HG02610 (cell line): ENCODE results near the gene LCNL1.
"Not testable (repeated sequence)": the region's sequence is repeated elsewhere in the genome, so short reads cannot be mapped to it uniquely, and the experiment has no call there.

ENCODE experiments used
- ATAC-seq: cut with Tn5 transposase; IDR thresholded peaks from one replicate; pipeline ENCODE4 v1.9.1; 2021; ENCODE audit warnings: mild to moderate bottlenecking, moderate library complexity; ENCODE audit not compliant: unreplicated experiment

LCNL1 gene

DNA sequence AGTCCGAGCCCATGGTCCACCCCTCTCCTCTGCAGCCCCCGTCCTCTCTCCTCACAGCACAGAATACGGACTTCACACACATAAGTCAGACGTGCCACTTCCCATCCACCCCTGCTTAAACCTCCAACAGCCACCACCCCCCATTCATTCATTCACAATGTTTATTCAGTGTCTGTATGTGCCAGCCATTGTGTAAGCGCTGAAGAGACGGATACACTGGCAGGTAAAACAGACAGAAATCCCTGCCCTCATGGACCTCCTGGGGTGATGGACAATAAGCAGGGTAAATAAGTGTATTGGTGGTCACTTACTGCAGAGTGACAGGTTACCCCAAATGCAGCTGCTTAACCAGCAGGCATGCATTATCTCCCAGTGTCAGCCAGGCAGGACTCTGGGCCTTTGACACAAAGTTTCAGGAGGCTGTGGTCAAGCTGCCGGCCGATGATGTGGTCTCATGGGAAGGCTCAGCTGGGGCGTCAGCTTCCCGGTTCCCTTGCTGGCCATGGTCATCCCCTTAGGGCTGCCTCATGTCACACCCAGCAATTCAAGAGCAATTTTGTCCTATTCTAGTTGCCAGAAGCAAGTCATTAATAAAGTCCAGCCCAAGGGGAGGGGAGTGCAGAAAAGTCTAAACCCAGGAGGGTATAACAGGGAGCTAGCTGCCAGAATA lies 7.6 kb downstream of the LCNL1 start:
- no peak for ATAC-seq

DNA sequence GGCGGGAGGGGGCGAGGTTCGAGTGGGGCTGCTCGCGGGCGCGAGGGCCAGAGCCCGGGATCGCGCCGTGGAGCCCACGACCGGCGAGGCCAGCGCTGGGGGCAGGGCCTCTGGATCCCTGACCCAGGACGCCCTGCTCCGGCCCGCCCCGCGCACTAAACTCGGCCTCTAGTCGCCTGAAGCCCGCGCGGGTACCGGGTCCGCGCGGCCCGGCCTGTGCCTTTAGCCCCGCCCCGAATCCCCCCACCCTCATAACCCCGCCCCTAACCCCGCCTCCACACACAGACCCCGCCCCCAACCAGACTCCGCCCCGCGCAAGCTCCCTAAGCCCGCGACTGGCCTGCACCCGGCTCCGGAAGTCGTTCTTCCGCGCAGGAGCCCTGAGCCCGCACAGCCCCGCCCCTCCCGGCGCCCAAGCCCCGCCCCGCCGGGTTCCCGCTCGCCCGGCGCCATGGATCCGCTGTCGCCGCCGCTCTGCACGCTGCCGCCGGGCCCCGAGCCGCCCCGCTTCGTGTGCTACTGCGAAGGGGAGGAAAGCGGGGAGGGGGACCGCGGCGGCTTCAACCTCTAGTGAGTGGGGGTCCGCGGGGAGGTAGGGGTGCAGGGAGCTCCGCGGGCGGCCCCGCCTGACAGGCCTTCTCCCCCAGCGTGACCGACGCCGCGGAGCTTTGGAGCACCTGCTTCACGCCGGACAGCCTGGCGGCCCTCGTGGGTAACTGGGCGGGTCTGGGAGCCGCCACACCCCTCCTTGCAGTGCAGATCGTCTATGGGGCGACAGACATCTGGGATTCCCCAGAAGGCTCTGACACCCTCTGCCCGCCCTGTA lies 9.4 kb downstream of the LCNL1 start, which contains the start of gene PAXX:
Gene PAXX (plus strand): TSS at position 430 of the 826 bp plus-strand sequence. CDS start 22 bp downstream, at position 452.
- peak; percentile 68 for ATAC-seq

DNA sequence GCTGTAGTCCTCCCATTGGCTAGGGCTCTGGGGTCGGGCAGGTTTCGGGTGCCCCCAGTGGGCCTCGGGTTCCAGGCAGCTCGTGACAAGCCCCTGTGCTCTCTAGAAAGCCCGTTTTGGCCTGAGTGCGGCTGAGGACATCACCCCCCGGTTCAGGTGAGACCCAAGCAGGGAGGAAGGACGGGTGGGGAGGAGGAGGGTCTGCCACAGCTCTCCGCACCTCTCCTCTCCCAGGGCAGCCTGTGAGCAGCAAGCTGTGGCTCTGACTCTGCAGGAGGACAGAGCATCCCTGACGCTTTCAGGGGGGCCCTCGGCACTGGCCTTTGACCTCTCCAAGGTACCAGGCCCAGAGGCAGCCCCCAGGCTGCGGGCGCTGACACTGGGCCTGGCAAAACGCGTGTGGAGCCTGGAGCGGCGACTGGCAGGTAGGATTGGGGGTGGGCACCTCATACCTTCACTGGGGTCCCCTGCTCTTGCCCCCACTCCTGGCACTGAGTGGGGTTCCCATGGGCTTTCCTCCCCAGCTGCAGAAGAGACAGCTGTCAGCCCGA lies 10.1 kb downstream of the LCNL1 start:
- ATAC-seq, result no peak

DNA sequence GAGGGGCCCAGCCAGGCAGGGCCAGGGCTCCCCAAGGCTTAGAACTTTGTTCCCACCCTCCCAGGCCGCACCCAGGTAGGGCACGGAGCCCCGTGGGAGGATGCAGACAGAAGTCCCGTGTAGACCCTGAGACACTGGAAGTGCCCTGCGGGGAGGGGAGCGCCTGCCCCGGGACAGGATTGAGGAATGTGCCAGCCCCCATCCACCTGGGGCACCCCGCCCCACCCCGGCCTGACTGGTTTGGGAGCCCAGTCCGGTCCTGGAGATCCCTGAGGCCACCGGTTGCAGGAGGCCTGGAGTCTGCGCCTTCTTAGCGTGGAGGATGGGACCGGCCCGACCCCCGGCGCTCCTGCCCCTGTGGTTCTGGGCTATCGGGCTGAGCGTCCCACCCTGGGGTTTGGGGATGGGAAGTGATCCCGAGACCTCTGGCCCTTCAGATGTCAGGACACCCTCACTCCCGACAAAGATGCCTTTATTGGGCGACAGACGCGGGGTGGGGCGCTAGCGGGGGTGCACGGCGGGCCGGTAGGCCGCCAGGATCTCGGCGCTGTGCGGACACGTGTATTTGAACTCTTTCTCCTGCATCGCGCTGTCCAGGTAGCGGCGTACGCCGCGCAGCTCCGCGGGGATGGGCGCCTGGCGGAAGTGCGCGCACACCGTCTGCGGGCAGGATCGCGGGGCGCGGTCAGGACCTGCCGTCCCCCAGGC lies 11.5 kb downstream of the LCNL1 start:
- no peak for ATAC-seq

DNA sequence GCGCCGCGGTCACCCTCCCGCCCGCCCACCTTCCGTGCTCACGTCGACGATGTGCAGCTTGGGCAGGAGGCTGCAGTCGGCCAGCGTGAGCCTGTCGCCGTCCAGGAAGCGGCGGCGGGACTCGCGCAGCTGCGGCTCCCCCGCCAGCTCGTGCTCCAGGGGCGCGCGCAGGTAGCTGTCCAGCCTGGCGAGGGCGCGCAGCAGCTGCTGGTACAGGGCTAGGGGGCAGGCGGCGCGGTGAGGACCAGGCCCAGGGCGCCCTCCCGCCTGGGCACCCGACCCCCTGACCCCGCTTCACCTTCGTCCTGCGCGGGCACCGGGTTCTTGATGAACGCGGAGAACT lies 12.1 kb downstream of the LCNL1 start:
- ATAC-seq, result no peak

DNA sequence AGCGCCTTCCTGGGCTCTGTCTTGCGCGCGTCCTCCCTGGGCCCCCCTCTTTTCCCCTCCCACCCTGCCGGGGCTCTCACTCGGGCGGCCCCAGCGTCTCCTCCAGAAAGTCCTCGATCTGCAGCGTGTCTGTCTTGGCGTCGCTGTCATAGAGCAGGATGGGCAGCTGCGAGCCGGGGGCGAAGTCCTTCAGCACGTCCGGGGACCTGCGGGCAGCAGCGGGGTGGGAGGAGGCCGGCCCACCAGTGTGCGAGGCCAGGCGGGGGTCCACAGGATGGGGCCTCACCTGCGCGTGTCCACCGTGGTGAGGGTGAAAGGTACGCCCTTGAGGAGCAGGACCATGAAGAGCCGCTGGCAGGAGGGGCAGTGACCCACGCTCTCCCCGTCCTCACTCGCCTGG lies 12.6 kb downstream of the LCNL1 start:
- no peak for ATAC-seq

DNA sequence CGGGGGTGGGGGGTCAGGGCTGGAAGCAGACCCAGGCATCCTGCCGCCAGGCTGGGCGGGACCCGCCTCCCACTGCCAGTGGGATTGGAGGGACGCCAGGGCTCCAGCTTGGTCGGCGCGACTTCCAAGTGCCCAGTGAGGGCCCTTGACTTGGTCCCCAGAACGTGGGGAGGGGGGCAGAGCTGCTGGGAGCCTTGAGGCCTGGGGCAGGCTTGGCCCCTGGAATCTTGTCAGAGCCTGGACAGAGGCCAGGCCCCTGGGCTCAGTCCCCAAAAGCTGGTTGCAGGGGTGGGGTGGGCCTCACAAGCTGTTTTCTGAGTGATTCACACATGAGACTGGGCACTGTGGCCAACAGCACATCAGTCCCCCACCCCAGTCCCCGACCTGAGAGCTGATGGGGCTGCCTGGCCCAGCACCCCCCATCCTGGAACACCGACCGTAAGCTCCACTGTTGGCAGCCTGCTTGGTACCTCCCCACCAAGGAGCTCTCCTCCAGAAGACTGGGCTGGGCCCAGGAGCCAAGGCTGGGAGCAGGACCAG lies 13.0 kb downstream of the LCNL1 start:
- ATAC-seq, result no peak

DNA sequence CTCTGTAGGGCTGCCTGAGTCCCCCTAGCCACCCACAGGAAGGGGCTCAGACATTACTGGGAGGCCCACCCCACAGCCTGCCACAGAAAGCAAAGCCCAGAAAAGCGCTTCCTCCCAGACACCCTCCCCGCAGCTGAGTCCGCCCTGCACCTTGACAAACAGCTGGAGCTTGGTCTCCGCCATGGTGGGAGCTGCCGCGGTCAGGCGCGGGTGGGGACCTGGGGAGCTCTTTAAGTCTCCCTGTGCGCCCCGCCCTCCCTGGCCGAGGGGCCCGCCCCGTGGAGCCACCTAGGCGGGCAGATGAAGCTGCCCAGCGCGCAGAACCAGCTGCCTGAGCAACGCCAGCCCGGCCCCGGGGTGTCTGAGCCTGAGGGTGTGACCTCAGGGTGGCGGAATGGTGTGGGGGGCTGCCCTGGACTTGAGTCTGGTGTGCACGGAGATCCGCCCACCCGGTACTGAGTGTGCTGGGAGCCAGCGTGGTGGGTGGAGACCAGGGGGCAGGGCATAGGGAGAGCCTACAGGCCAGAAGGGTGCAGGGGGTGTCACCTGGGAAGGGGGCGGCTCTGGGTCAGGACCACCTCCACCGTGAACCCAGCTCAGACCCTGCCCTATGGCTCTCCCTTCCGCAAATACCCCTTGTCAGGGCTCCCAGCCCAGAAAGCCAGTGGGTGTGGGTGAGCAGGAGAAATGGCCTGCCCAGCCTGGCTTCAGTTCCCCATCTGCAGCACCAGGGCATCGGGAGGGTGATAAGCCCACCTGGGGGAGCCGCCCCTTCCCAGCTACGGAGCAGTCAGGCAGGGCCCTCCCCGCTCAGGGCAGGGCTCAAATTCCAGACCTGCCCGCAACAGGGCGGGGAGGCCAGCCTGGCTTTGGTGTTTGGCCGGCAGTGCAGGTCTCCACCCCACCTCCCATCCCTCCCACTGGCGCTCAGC lies 13.8 kb downstream of the LCNL1 start, which contains the start of gene CLIC3:
Gene CLIC3 (minus strand): TSS at position 208 of the 932 bp plus-strand sequence. CDS start 25 bp downstream, at position 183.
- ATAC-seq, result no peak

DNA sequence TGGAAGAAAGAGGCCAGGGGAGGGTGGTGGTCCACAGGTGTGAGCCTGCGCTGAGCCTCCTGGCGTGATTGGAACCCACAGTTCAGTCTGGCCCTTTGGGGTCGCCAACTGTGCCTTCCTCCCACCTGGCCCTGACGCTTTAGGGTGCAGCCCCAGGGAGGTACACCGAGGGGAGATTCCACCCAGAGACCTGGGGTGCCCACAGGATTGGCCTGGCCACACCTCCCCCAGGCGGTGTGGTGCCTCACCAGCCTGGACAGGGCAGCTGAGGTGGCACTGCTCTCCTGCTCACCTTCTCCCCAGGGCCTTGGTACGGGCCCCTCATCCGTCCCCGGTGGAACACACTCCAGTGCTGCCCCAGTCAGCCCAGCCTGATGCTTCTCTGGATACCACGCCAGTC lies 14.6 kb downstream of the LCNL1 start:
- ATAC-seq, result no peak

DNA sequence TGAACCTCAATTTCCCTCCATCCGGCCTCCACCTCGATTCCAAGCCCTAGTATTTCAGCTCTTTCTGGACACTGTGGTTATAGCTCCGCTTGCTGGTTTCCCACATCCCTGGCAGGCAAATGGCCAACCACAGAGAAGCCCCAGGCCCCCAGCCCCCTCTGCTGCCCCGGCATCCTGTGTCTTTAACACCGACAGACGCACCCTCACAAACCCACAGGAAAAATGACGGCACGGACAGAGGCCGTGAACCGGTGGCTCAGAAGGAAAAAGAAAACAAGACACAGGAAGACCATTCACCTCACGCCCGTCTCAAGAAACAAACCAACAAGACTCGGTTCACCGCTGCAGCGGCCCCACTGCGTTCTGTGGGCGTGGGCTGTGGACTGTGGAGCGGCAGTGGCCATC lies 15.0 kb downstream of the LCNL1 start:
- ATAC-seq, result no peak

DNA sequence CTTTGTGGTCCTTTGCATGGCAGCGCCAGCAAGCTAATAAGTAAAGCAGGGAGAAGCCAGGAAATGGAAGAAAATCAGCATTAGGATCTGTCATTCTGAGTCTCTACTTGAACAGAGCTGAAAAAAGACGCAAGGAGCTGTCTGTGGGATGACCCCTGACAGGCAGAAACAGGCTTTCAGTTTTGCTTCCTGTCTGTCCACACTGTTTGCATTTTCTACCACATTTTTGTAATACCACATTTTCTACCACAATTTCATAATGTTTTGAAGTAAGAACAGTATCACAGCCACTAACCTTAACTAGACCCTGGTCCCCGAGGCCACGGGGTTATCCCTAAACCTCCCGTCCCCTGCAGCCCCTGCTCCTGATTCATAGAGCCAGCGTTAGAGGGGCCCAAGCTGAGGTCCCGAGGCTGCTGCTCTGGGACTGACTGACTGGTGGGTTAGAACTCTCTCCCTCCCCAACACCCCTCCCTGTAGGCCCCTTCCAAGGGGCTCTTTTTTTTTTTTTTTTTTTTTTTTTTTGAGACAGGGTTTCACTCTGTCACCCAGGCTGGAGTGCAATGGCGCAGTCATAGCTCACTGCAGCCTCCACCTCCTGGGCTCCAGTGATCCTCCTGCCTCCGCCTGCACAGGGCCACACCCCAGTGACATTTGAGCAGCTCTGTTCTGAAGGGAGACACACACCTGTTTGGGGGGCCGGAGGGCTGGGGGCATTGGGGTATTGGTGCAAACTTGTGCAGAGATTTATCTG lies 17.6 kb downstream of the LCNL1 start:
- ATAC-seq, result peak; percentile 73

DNA sequence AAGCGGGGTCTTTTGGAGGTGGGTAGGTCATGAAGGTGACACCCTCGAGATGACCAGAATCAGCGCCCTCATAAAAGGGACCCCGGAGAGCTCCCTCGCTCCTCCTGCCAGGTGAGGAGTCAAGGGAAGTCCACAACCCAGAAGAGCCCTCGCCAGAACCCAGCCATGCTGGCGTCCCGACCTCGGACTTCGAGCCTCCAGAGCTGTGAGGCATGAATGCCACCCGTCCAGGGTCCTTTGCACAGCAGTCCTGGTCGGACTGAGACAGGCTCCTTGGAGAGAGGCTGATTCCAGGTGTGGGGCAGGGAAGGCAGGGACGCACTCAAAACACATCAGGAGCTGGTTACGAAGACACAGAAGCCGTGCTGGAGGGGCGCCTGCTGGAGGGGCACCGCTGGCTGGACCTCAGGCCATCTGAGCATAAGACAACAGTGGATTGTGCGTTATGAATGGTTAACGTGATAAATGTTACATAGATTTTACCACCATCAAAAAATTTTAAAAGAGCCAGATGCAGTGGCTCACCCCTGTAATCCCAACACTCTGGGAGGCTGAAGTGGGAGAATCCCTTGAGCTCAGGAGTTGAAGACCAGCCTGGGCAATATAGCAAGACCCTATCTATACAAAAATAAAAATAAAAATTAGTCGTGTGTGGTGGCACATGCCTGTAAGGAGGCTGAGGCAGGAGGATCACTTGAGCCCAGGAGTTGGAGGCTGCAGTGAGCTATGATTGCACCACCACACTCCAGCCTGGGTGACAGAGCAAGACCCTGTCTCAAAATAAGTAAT lies 19.3 kb downstream of the LCNL1 start:
- no peak for ATAC-seq

DNA sequence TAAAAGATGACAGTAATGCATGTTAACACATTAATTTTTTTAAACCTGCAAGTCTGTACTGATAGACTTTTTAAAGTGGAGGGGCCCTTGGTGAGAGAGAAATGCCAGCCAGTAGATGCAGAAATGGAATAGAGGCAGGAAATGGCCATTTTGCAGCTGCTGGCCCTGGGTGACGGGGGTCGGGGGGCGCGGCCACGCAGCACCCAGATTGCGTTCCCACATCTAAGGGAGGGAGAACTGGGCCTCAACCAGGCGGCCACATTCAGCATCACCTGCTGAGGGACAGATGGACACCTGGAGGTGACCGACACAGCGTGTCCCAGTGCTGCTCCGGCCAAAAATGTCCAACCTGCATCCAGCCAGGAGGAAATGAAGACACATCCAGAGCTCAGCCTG lies 19.9 kb downstream of the LCNL1 start:
- ATAC-seq, result no peak

DNA sequence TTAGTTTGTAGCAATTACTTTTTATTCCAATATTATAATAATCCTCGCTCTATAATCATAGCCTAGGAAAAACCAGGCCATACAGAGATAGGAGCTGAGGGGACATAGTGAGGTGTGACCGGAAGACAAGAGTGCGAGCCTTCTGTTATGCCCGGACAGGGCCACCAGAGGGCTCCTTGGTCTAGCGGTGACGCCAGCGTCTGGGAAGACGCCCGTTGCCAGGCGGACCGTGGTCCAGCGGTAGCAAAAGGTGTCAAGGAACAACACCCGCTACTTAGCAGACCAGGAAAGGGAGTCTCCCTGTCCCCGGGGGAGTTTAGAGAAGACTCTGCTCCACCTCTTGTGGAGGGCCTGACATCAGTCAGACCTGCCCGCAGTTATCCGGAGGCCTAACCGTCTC lies 21.5 kb downstream of the LCNL1 start:
- not testable (repeated sequence) for ATAC-seq

DNA sequence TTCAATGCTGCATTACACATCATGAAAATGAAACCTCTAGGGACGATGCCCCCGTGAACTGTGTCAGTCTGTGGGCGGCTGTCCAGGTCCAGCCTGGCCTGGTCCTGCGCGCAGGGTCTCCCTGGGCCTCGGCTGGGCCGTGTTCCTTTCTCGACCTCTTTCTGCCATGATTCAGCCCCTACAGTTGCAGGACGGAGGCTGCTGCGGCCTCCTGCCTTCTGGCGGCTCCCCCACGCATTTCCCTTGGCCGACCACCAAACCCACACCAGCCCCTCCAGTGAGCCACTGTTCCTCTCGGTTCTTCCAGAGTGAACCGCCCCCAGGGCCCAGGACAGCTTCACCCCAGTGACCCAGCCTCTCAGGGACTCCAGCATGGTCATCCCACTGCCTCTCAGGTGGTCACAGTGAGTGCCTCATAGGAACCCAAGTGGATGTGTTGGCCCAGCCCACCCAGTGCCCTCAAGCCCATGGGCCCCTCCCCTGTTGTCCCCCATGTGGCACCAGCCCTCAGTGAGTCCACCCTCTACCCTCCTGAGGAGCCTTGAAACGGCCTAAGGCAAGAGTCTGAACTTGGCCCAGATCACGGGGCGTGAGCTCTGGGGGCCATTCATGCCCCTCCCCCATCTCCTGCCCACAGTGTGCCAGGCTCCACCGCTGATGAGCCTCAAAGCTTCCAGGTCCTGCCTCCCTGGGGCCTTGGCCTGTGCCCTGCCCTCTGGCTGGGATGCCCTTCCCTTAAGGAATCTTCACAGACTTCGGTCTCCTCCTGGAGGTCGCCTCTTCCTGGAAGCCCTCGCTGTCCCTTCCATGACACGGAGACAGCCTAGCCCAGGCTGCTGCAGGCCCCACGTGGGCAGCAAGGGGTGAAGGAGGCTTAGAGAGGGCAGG lies 23.6 kb downstream of the LCNL1 start:
- ATAC-seq, result no peak

DNA sequence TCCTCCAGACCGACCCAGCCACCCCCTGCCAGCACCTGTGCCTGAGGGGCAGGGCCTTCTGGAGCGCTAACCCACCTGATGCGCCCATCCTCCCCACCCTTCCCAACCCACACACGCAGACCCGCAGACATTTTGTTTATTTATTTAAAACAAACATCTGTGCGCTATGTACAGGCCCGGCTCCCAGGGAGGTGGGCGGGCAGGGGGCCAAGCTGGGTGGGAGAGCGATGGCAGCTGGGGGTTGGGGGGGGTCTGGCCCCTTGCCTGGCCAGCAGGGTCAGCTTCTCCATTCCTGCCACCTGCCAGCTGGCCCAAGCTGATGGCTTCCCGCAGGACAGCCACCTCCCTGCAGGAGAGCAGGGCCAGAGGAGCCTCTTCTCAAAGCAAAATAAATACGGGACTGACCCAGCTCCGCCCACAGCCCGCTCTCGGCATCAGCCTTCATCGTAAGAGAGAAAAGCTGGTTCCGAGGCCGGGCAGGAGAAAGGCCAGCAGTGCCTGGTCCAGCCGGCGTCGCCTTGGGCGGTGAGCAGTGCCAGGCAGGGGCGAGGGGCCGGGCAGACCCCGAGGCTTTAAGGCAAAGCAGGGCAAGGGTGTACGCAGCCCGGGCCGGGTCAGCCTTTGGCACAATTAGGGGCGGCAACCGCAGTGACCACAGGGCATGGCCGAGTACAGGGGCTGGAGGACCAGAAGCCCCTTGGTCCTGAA lies 24.5 kb downstream of the LCNL1 start:
- no peak for ATAC-seq

DNA sequence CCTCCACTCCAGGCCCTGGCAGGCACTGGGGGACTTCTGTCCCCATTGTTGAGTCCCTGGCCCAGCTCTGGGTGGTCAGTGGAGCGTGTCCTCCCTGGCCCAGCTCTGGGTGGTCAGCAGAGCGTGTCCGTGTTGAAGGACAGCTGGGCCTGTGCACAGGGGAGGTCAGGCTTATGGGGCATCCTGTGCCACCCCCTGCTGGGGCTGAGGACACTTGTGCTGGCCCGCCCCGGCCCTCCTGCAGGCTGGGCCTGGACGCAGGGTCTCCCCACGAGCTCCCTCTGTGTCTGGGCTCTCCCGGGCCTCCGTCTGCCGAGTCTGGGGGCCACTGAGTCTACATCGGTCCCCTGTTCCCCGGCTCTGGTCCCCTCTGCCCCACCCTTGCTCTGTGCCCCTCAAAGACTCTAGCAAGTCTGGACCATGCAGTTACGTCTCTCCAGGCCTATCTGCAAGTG lies 25.1 kb downstream of the LCNL1 start:
- ATAC-seq, result no peak
